HG02852 (cell line): ENCODE data around the gene ABCD1.
"Not testable (repeated sequence)": the region's sequence is repeated elsewhere in the genome, so short reads cannot be mapped to it uniquely, and the experiment has no call there.

Source experiments
- ATAC-seq: cut with Tn5 transposase; IDR thresholded peaks from one replicate; pipeline ENCODE4 v1.9.1; 2021; ENCODE audit warnings: mild to moderate bottlenecking, moderate library complexity; ENCODE audit not compliant: unreplicated experiment

ABCD1 gene

DNA sequence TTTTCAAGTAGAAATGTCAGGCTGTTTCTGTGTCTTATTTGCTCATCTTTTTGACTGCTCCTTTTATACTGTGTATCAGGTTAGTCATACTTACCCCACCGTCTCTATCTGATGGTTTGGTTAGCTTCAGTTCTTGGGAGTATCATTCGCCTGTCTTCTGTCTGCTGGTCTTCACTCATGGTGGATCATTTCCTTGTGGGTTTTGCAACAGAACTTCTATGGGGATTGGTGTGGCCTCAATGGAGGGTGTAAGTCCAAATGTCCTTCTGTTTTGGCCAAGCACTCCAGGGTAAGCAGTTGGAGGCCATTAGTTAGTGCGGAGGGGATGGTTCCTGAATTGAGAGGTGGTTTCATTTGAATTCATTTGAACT lies 7.2 kb downstream of the ABCD1 start:
- ATAC-seq: no peak

GRCh38 chrX:153732401-153732800 lies 7.7 kb downstream of the ABCD1 start:
- no peak for ATAC-seq

DNA sequence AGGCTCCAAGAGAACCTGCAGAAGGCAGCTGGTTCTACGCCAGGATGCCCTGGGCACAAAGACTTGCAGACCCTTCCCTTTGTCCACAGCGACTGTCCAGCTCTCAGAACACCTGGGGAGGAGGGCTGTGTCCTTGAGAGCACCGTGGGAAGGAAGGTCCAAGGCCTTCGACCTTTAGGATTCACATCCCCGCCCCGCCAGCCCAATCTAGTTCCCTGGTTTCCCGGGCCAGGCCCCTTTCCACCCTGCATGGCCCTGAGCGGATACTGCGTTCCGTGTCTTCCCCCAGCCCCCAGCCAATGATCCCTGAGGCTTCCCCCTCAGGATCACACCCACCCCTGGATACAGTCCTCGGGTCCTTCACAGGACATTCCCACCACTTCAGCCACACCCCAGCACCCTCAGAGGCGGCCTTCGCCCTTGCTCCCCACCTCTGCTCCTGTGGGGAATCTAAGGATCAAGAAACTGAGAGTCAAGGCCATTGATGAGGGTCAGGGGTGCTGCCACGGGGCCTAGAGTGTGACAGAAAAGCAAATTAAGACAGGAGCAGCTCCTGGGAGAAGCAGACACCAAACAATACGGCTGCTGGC lies 9.1 kb downstream of the ABCD1 start:
- ATAC-seq: no peak

DNA sequence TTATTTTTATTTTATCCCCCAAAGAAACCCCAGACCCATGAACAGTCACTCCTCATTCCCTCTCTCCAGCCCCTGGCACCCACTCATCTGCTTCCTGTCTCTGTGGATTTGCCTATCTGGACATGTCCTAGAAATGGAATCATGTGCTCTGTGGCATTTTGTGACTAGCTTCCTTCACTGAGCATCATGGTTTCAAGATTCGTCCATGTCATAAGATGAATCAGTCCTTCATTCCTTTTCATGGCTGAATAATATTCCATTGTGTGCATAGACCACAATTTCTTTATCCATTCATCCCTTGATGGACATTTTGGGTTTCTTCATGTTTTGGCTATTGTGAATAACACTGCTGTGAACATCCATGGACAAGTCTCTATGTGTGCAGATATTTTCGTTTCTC lies 10.2 kb downstream of the ABCD1 start:
- no peak for ATAC-seq

DNA sequence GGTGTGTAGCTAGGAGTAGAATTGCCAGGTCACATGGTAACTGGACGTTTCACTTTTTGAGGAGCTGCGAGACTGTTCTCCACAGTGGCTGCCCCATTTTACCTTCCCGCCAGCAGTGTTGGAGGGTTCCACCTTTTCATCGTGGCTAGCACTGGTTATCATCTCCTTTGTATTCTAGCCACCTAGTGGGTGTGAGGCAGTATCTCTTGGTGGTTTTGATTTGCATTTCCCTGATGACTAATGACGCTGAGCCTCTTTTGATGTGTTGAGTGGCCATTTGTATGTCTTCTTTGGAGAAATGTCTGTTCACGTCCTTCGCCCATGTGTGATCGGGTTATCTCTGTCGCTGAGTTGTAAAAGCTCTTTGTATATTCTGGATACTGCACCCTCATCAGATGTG lies 10.6 kb downstream of the ABCD1 start:
- no peak for ATAC-seq

DNA sequence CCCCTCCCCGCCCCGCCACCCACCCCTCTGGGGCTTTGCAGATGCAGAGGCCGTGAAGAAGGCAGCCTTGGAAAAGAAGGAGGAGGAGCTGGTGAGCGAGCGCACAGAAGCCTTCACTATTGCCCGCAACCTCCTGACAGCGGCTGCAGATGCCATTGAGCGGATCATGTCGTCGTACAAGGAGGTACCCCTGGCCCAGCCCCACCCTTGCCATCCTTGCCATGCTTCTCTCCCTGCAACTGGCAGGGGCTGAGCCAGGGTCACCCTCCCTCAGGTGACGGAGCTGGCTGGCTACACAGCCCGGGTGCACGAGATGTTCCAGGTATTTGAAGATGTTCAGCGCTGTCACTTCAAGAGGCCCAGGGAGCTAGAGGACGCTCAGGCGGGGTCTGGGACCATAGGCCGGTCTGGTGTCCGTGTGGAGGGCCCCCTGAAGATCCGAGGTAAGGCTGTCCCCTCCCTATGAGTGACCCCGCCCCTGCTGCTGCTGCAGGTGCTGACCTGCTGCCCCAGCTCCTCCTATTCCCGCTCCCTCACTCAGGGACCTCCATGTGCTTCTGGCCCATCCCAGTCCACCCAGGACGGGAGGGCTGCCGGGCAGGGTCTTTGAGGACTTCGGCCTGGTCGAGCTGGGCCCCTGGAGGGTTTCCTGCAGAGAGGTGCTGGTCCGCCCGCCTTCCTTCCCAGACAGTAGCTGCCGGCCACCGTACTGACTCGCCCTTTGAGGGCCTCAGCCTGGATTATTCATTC lies 11.6 kb downstream of the ABCD1 start:
- ATAC-seq: no peak

DNA sequence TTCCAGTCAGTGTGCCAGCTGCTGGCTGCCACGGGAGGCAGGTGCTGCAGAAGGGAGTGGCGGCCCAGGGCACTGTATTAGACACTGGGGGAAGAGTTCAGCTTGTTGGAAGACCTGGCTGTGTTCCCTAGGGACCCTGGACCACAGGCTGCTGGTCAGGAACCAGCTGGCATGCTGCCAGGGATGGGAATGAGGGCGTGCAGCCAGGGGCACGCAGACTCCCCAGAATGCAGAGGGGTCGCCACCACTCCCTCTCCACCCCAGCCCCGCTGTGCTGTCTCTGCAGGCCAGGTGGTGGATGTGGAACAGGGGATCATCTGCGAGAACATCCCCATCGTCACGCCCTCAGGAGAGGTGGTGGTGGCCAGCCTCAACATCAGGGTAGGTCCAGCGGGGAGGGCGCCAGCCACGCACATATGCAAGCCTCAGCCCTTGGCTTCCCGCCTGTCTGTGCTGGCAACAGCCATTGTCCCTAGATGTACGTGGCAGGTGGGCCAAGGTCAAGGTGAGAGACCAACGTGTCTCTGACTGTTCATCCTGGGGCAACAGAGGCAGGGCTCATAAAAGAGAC lies 12.3 kb downstream of the ABCD1 start:
- no peak for ATAC-seq

GRCh38 chrX:153738056-153738605 lies 13.5 kb downstream of the ABCD1 start:
- ATAC-seq: no peak

DNA sequence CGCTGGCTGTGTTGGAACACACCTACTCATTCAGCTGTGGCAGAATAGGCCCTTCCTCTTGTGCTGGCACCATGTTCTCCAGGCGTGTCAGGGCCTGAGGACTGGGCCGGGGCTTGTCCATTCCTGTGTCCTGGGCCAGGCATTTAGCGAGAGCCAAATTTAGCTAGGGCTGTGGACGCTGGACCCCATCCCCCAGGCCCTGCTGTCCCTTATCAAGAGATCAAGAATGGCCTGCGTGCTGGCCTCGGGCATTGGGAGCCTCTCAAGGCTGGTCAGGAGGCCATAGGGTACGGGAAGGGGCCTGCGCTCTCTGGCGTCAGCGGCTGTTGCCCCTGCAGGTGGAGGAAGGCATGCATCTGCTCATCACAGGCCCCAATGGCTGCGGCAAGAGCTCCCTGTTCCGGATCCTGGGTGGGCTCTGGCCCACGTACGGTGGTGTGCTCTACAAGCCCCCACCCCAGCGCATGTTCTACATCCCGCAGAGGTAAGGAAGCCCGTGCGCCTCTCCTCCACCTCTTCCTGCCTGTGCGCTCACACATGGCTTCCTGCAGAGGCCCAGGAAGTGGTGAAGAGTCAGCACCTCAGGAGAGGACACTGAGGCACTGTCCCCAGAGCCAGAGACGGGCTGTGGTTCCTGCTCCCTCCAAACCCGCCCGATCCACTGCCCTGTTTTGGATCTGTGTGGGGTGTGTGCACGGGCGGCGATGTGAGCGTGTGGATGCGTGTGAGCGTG lies 15.3 kb downstream of the ABCD1 start:
- no peak for ATAC-seq

GRCh38 chrX:153740631-153741222 lies 16.1 kb downstream of the ABCD1 start:
- no peak for ATAC-seq

GRCh38 chrX:153741446-153741845 lies 16.8 kb downstream of the ABCD1 start:
- ATAC-seq: no peak

- not testable (repeated sequence) for ATAC-seq
Observed at GRCh38 chrX:153742111-153742510, 17.5 kb downstream of the ABCD1 start.

- not testable (repeated sequence) for ATAC-seq
Observed at GRCh38 chrX:153742796-153743467, 18.3 kb downstream of the ABCD1 start.

DNA sequence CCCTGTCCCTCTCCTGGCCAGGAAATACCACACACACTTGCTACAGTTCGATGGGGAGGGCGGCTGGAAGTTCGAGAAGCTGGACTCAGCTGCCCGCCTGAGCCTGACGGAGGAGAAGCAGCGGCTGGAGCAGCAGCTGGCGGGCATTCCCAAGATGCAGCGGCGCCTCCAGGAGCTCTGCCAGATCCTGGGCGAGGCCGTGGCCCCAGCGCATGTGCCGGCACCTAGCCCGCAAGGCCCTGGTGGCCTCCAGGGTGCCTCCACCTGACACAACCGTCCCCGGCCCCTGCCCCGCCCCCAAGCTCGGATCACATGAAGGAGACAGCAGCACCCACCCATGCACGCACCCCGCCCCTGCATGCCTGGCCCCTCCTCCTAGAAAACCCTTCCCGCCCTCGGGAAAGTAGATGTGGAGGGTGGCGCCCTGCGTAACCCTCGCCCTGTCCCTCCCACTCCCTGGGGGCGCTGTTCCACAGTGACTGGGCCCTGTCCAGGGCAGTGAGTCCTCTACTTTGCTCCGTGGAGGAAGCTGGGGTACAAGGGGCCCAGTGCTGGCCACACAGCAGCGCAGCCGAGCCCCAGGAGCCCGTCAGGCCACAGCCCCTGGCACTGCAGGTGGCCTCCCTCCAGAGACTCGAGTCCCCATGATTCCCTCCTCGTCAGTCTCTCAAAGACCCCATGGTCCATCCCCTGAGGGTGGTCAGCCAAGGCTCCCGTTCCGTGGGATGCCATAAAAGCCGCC lies 19.0 kb downstream of the ABCD1 start:
- ATAC-seq: not testable (repeated sequence)

GRCh38 chrX:153744210-153745066 lies 19.8 kb downstream of the ABCD1 start:
- ATAC-seq: no peak

DNA sequence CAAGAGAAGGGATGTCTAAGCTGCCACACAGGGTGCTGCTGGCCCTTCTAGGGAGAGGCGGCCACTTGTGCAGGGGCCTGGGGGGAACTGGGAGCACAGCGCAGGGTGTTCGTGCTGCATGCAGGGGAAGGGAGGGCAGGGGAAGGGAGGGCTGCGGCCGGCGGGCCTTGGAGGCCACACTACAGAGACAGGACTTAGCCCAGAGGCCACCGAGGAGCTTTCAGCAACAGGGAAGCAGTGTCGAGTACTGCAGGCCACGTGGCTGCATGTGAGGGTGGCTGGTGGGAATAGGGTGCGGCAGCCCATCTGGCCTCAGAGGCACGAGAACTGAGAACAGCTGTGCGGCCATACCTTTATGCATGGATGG lies 20.4 kb downstream of the ABCD1 start:
- ATAC-seq: not testable (repeated sequence)

- no peak for ATAC-seq
Observed at GRCh38 chrX:153746359-153746758, 21.7 kb downstream of the ABCD1 start.

DNA sequence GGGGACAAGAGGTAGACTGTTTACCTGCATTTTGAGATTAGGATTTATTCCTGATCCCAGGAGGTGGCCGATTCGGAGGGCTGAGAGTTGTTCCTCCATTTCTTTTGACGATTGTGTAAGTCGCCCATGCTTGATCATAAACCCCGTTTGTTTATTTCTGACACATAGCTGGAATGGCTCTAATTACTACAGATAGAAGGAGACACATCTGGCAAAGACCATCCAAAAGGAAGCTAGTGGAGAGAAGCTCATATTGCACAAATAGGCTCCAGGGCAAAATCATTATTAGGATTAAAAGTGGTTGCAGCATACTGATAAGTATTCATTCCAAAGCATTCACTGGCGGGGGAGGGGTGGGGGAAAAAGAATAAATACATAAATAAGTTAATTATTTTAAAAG lies 22.3 kb downstream of the ABCD1 start:
- not testable (repeated sequence) for ATAC-seq

- not testable (repeated sequence) for ATAC-seq
Observed at GRCh38 chrX:153749017-153749416, 24.4 kb downstream of the ABCD1 start.
